Activated CD8-positive, alpha-beta T cell treated with anti-CD3 and anti-CD28 coated beads for 36 hours (primary cell): ENCODE data around the gene MBP. TPM values are rescaled to one million over a fixed set of nuclear protein-coding genes. Genes with fewer than 3 reads are reported as not detected.

ENCODE experiments used
- ATAC-seq: fragments of 200-7000 bp; cut with Tn5 transposase; one replicate; pipeline ENCODE4 v1.10.0; 2021; ENCODE audit warnings: mild to moderate bottlenecking, moderate library complexity
- CTCF ChIA-PET: fragments of 350-600 bp; sonication (Branson Sonifier 250); formaldehyde crosslinking; loops from one replicate; lab custom pipeline; 2021; ENCODE audit warnings: antibody characterized with exemption; lab: Charles Lee
- POLR2A ChIA-PET: fragments of 350-600 bp; sonication (Branson Sonifier 250); formaldehyde crosslinking; loops from one replicate; lab custom pipeline; 2021; ENCODE audit warnings: antibody characterized with exemption; lab: Charles Lee
- DNase-seq: peaks from one replicate; pipeline ENCODE4 v3.0.0-alpha.2; 2020
- H3K27ac Mint-ChIP-seq: one replicate; pipeline ENCODE4 v1.8.0; 2021; ENCODE audit warnings: mild to moderate bottlenecking, mixed read lengths
- H3K27me3 Mint-ChIP-seq: one replicate; pipeline ENCODE4 v1.8.0; 2021; ENCODE audit warnings: mixed read lengths
- H3K36me3 Mint-ChIP-seq: one replicate; pipeline ENCODE4 v1.8.0; 2021; ENCODE audit warnings: low read depth, mixed read lengths
- H3K4me1 Mint-ChIP-seq: one replicate; pipeline ENCODE4 v1.8.0; 2021; ENCODE audit warnings: low read depth, mixed read lengths
- H3K4me3 Mint-ChIP-seq: one replicate; pipeline ENCODE4 v1.8.0; 2021; ENCODE audit warnings: mild to moderate bottlenecking, moderate library complexity, mixed read lengths
- H3K9me3 Mint-ChIP-seq: one replicate; pipeline ENCODE4 v1.8.0; 2021; ENCODE audit warnings: mixed read lengths
- intact Hi-C: fragments of 100-400 bp; cut with micrococcal nuclease; formaldehyde crosslinking; loops from one replicate; pipeline ENCODE4 v1.10.0; 2022
- total RNA-seq, 2 experiments: library from RNA; stranded (reverse); gene quantifications; one replicate each; pipeline ENCODE4 v1.2.3, GENCODE V29; 2021
- TF ChIP-seq, protein P1 (sequence below): fragments of 200-600 bp; IDR thresholded peaks from one replicate; pipeline ENCODE4 v1.8.0; 2022; ENCODE audit warnings: antibody characterized with exemption, mild to moderate bottlenecking

Gene MBP
- total RNA-seq, 2 experiments from 2014 or later = 39.9 to 41.5 TPM

- no peaks in the 10 kb centered on the region for H3K27me3 Mint-ChIP-seq
- H3K9me3 Mint-ChIP-seq = no peaks in the 10 kb centered on the region
- ATAC-seq (no peak), DNase-seq (no peak)
- POLR2A ChIA-PET = interaction anchor here (0.6 to 4.4 kb wide), 6 partner anchors 9 to 98 kb away, joined by 3 to 20 read pairs (median 4); no protein-coding TSS in a partner anchor
- peaks cover 13% of the 10 kb centered on the region for H3K36me3 Mint-ChIP-seq
- peaks cover 50% of the 10 kb centered on the region for H3K4me1 Mint-ChIP-seq
- intact Hi-C loops = loop anchor here (2.0 to 5.0 kb wide), 2 partner anchors 51 to 75 kb away; no protein-coding TSS in a partner anchor
- H3K27ac Mint-ChIP-seq = peak overlapping the region; percentile 93
- H3K4me3 Mint-ChIP-seq = peak overlapping the region; percentile 79
- TF ChIP-seq, protein P1, sequence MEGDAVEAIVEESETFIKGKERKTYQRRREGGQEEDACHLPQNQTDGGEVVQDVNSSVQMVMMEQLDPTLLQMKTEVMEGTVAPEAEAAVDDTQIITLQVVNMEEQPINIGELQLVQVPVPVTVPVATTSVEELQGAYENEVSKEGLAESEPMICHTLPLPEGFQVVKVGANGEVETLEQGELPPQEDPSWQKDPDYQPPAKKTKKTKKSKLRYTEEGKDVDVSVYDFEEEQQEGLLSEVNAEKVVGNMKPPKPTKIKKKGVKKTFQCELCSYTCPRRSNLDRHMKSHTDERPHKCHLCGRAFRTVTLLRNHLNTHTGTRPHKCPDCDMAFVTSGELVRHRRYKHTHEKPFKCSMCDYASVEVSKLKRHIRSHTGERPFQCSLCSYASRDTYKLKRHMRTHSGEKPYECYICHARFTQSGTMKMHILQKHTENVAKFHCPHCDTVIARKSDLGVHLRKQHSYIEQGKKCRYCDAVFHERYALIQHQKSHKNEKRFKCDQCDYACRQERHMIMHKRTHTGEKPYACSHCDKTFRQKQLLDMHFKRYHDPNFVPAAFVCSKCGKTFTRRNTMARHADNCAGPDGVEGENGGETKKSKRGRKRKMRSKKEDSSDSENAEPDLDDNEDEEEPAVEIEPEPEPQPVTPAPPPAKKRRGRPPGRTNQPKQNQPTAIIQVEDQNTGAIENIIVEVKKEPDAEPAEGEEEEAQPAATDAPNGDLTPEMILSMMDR = no peak
- CTCF ChIA-PET = interaction anchor here (0.7 to 4.8 kb wide), 13 partner anchors 8 to 250 kb away, joined by 3 to 38 read pairs (median 4); no protein-coding TSS in a partner anchor
Observed at GRCh38 chr18:77053616-77054287, 78.8 kb downstream of the MBP start.

- intact Hi-C loops = loop anchor here (5.0 kb wide), 1 partner anchor 51 kb away; no protein-coding TSS in a partner anchor
- DNase-seq = no peak
- ChIA-PET CTCF (interaction anchor here (1.0 to 4.8 kb wide), 5 partner anchors 9 to 134 kb away, joined by 3 to 38 read pairs (median 5); no protein-coding TSS in a partner anchor), POLR2A (interaction anchor here (0.6 to 4.4 kb wide), 2 partner anchors 78 to 97 kb away, joined by 3 to 20 read pairs; no protein-coding TSS in a partner anchor)
- ATAC-seq = no peak
- Mint-ChIP-seq H3K4me1 (peaks cover 53% of the 10 kb centered on the region), H3K36me3 (peaks cover 17% of the 10 kb centered on the region), H3K4me3 (no peak overlapping the region), H3K27ac (peak overlapping the region; percentile 93), H3K27me3 (no peaks in the 10 kb centered on the region), H3K9me3 (no peaks in the 10 kb centered on the region)
- TF ChIP-seq, protein P1 = no peak
Observed at GRCh38 chr18:77052983-77053309, 79.6 kb downstream of the MBP start.

DNA sequence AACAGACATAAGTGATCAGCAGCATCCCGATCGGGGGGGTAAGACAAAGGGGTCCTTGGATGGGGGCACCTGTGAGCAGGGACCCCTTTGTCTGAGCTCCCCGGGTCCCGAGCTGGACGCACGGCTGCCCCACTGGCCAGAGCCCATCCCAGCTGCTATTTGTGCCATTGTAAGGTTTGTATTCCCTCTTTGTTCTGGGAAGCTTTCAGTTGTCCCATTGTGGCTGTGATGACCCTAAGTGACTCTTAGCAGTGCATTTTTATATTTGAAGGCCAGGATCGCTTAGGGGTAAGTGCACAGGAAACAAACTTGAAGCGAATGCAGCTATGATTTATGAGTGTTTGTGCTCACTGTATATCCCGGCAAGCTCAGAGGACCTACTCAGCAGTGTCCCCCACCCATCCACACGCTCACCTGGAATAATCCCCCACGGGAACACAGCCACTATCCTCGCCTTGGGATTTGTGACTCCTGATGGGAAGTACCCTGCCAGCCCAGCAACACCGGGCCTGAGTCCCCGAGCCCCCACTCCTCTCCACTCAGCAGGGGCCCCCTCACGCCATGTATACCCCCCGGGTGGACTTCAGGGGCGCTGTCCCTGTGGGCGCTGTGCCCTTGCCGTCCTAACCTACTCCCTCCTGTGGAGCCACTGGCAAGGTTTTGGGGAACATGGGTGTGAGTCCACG, 80.1 kb downstream of the MBP start:
- TF ChIP-seq, protein P1 = no peak
- peak overlapping the region; percentile 93 for H3K27ac Mint-ChIP-seq
- no peaks in the 10 kb centered on the region for H3K9me3 Mint-ChIP-seq
- H3K4me1 Mint-ChIP-seq = peaks cover 53% of the 10 kb centered on the region
- intact Hi-C loops = loop anchor here (5.0 kb wide), 1 partner anchor 50 kb away; no protein-coding TSS in a partner anchor
- CTCF ChIA-PET = interaction anchor here (1.0 to 4.8 kb wide), 5 partner anchors 9 to 134 kb away, joined by 3 to 38 read pairs (median 4); no protein-coding TSS in a partner anchor
- DNase-seq (no peak), ATAC-seq (no peak)
- peaks cover 17% of the 10 kb centered on the region for H3K36me3 Mint-ChIP-seq
- no peaks in the 10 kb centered on the region for H3K27me3 Mint-ChIP-seq
- H3K4me3 Mint-ChIP-seq = no peak overlapping the region
- POLR2A ChIA-PET = interaction anchor here (0.7 to 4.4 kb wide), 2 partner anchors 52 to 79 kb away, joined by 3 to 20 read pairs; no protein-coding TSS in a partner anchor

- TF ChIP-seq, protein P1 = no peak
- DNase-seq (no peak), ATAC-seq (no peak)
- ChIA-PET CTCF (interaction anchor here (1.0 to 4.8 kb wide), 4 partner anchors 46 to 248 kb away, joined by 3 to 38 read pairs (median 3); no protein-coding TSS in a partner anchor), POLR2A (interaction anchor here (0.7 to 1.2 kb wide), 2 partner anchors 10 to 52 kb away, joined by 3 read pairs; no protein-coding TSS in a partner anchor)
- Mint-ChIP-seq H3K4me3 (no peak overlapping the region), H3K9me3 (no peaks in the 10 kb centered on the region), H3K27me3 (no peaks in the 10 kb centered on the region), H3K27ac (peak overlapping the region; percentile 6), H3K36me3 (peaks cover 20% of the 10 kb centered on the region), H3K4me1 (peaks cover 46% of the 10 kb centered on the region)
- intact Hi-C loops = loop anchor here (5.0 kb wide), 1 partner anchor 49 kb away; no protein-coding TSS in a partner anchor
Observed at GRCh38 chr18:77051581-77052296, 80.8 kb downstream of the MBP start.
